Right atrium auricular region (tissue), 2 donors: ENCODE measurements around the gene IL22RA2. TPM values are rescaled to one million over a fixed set of nuclear protein-coding genes. Genes with fewer than 3 reads are reported as not detected.
A peak's percentile ranks its signal among the peaks of the same experiment; 100 is the strongest.

Experiments used
- DNase-seq: peaks from one replicate; pipeline ENCODE4 v3.0.0-alpha.2; 2019; ENCODE audit warnings: low spot score
- H3K27ac ChIP-seq, 2 donors: fragments of 200-600 bp; sonication (generic); 1 replicate in 1 of 2; 2 replicates in 1 of 2; pipeline ENCODE4 v1.5.1; 2016 to 2019
- H3K27me3 ChIP-seq, 2 donors: fragments of 200-600 bp; sonication (generic); one replicate each; pipeline versions ENCODE4 v1.5.1 to v1.6.0; 2017 to 2019
- H3K36me3 ChIP-seq: fragments of 200-600 bp; sonication (generic); one replicate; pipeline ENCODE4 v1.5.1; 2016
- H3K4me1 ChIP-seq, 2 donors: fragments of 200-600 bp; sonication (generic); one replicate each; pipeline versions ENCODE4 v1.5.1 to v1.6.0; 2017 to 2019
- H3K4me3 ChIP-seq, 2 donors: fragments of 200-600 bp; sonication (generic); 1 replicate in 1 of 2; 2 replicates in 1 of 2; pipeline ENCODE4 v1.5.1; 2017 to 2019; ENCODE audit warnings: mild to moderate bottlenecking in 1 of 2, moderate library complexity in 1 of 2
- H3K9me3 ChIP-seq, 2 donors: fragments of 200-600 bp; sonication (generic); one replicate each; pipeline ENCODE4 v1.5.1; 2019
- CTCF ChIP-seq, 2 donors: fragments of 200-600 bp; sonication (generic); IDR thresholded peaks; one replicate each; pipeline ENCODE4 v1.5.1; 2019; ENCODE audit warnings: antibody characterized with exemption in 2 of 2
- total RNA-seq, 2 donors: library from RNA; depleted of rRNA; stranded (reverse); fragments of >200 nt; gene quantifications; one replicate each; pipeline ENCODE4 v1.1.0, GENCODE V29; 2016

IL22RA2 gene
- total RNA-seq, 2 donors from 2014 or later, result not detected

- TF ChIP-seq CTCF (IDR thresholded peaks at IDR 0.05), result no peak
- Histone ChIP-seq H3K4me1 (no peaks in the 10 kb centered on the region), H3K9me3 (no peaks in the 10 kb centered on the region)
Observed at GRCh38 chr6:137095651-137096238, 77.7 kb downstream of the IL22RA2 start.

GRCh38 chr6:137095093-137095492 is 78.4 kb downstream of the IL22RA2 start:
- H3K9me3 ChIP-seq, result no peaks in the 10 kb centered on the region
- no peak for DNase-seq
- H3K27me3 ChIP-seq, result no peaks in the 10 kb centered on the region
- no peak overlapping the region for H3K4me3 ChIP-seq
- H3K27ac ChIP-seq, result no peak overlapping the region
- H3K36me3 ChIP-seq, result no peaks in the 10 kb centered on the region
- no peak for TF ChIP-seq CTCF (IDR thresholded peaks at IDR 0.05)
- no peaks in the 10 kb centered on the region for H3K4me1 ChIP-seq

More at GRCh38 chr6:137095651-137096238, 77.7 kb downstream of the IL22RA2 start:
- no peaks in the 10 kb centered on the region for H3K27me3 ChIP-seq
- no peak overlapping the region for H3K27ac ChIP-seq
- no peak for DNase-seq
- H3K4me3 ChIP-seq, result no peak overlapping the region
- H3K36me3 ChIP-seq, result no peaks in the 10 kb centered on the region

DNA sequence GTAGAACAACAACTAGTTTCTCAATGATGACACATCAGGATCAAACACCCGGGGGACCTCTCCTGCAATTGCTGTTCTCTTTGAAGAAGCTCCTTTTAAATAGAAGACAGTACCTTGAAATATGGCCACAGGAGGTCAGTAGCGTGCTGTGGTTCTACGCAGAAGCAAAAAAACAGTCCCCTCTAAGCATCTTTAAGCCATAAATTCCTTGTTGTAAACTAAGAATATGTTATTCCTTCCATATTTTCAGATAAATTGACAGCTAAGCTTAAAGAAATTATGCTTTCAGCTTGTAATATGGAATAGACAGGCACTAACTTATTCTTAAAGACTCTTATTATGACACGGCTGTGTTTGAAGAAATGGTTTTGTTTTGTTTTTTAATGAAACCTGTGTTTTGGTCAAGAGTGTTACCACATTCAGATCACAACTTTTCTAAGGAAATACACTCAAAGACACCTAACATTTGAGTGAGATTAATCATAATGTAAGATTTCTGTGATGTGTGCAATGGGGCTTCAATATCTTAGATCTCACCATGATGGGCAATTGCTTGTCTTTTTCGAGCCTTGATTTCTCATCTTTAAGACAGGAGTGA is 78.9 kb downstream of the IL22RA2 start:
- H3K27me3 ChIP-seq, result no peaks in the 10 kb centered on the region
- H3K27ac ChIP-seq, result no peak overlapping the region
- H3K36me3 ChIP-seq, result no peaks in the 10 kb centered on the region
- peak; percentile 50 to 87 for TF ChIP-seq CTCF (IDR thresholded peaks at IDR 0.05)
- DNase-seq, result peak; percentile 61
- no peaks in the 10 kb centered on the region for H3K4me1 ChIP-seq
- no peaks in the 10 kb centered on the region for H3K9me3 ChIP-seq
- no peak overlapping the region for H3K4me3 ChIP-seq

Other genes starting within 250 kb of the IL22RA2 start
- 1 to 10 TPM in 1 of 2 donors, under 1 TPM in 1; 0.12 to 5.0 TPM for gene IL20RA, start 128.7 kb downstream of the IL22RA2 start, total RNA-seq
- 100 to 1,000 TPM; 111 to 143 TPM for gene IFNGR1, start 45.7 kb upstream of the IL22RA2 start, total RNA-seq